HL-60 (cell line): ENCODE measurements around the gene NDUFA8.

Source experiments
- DNase-seq, 2 experiments: peaks; one replicate each; pipeline ENCODE4 v3.0.0-alpha.2; 2010 to 2020; ENCODE audit warnings: low read depth in 1 of 2, low spot score in 1 of 2
- H3K27ac ChIP-seq: fragments of 250-450 bp; sonication (Bioruptor Pico); replicated peaks from 2 replicates; pipeline ENCODE4 v1.5.1; 2020; ENCODE audit warnings: mild to moderate bottlenecking, moderate library complexity
- H3K27me3 ChIP-seq: fragments of 250-450 bp; sonication (Bioruptor Pico); 2 replicates; pipeline ENCODE4 v1.5.1; 2021; ENCODE audit warnings: mild to moderate bottlenecking, moderate library complexity; ENCODE audit not compliant: insufficient read depth, poor library complexity, severe bottlenecking
- H3K4me3 ChIP-seq: replicated peaks from 2 replicates; pipeline ENCODE4 v1.5.1; 2011; ENCODE audit warnings: mild to moderate bottlenecking, control low read depth, low read length; ENCODE audit not compliant: insufficient read depth
- GABPA ChIP-seq: IDR thresholded peaks from 2 replicates; pipeline ENCODE4 v1.6.1; 2012; ENCODE audit warnings: low read depth
- POLR2AphosphoS5 ChIP-seq: IDR thresholded peaks from 2 replicates; pipeline ENCODE4 v1.6.1; 2012; ENCODE audit warnings: low read depth
- REST ChIP-seq: IDR thresholded peaks from 2 replicates; pipeline ENCODE4 v1.6.1; 2012; ENCODE audit warnings: low read depth; ENCODE audit not compliant: insufficient replicate concordance
- SPI1 ChIP-seq: IDR thresholded peaks from 2 replicates; pipeline ENCODE4 v1.6.1; 2012; ENCODE audit warnings: low read depth, mild to moderate bottlenecking, borderline replicate concordance
- TF ChIP-seq, protein P1 (sequence below): IDR thresholded peaks from one replicate; pipeline ENCODE4 v1.5.1; 2011; ENCODE audit warnings: low read length, control low read depth, inconsistent platforms; ENCODE audit not compliant: insufficient read depth

Gene NDUFA8

GRCh38 chr9:122138560-122139268 is 20.9 kb downstream of the NDUFA8 start:
- DNase-seq: no peak

DNA sequence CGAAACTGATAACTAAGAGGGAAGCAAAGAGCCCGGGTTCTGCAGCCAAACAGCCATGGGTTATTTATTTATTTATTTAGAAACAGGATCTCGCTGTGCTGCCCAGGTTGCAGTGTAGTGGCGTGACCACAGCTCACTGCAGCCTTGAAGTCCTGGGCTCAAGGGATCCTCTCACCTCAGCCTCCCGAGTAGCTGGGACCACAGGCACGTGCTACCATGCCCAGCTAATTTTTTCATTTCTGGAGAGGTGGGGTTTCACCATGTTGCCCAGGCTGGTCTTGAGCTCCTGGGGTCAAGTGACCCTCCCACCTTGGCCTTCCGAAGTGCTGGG is 24.1 kb downstream of the NDUFA8 start:
- Histone ChIP-seq H3K27me3 (peaks cover 4% of the 10 kb centered on the region), H3K27ac (no peak overlapping the region), H3K4me3 (no peak overlapping the region)
- no peak for DNase-seq
- TF ChIP-seq POLR2AphosphoS5 (no peak), GABPA (no peak), SPI1 (no peak), REST (no peak)
- TF ChIP-seq, protein P1, sequence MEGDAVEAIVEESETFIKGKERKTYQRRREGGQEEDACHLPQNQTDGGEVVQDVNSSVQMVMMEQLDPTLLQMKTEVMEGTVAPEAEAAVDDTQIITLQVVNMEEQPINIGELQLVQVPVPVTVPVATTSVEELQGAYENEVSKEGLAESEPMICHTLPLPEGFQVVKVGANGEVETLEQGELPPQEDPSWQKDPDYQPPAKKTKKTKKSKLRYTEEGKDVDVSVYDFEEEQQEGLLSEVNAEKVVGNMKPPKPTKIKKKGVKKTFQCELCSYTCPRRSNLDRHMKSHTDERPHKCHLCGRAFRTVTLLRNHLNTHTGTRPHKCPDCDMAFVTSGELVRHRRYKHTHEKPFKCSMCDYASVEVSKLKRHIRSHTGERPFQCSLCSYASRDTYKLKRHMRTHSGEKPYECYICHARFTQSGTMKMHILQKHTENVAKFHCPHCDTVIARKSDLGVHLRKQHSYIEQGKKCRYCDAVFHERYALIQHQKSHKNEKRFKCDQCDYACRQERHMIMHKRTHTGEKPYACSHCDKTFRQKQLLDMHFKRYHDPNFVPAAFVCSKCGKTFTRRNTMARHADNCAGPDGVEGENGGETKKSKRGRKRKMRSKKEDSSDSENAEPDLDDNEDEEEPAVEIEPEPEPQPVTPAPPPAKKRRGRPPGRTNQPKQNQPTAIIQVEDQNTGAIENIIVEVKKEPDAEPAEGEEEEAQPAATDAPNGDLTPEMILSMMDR: no peak

More at GRCh38 chr9:122138560-122139268, 20.9 kb downstream of the NDUFA8 start:
- H3K4me3 ChIP-seq: no peak overlapping the region
- TF ChIP-seq GABPA (no peak), POLR2AphosphoS5 (no peak), REST (no peak)
- TF ChIP-seq, protein P1: no peak
- no peak overlapping the region for H3K27ac ChIP-seq
- no peaks in the 10 kb centered on the region for H3K27me3 ChIP-seq

DNA sequence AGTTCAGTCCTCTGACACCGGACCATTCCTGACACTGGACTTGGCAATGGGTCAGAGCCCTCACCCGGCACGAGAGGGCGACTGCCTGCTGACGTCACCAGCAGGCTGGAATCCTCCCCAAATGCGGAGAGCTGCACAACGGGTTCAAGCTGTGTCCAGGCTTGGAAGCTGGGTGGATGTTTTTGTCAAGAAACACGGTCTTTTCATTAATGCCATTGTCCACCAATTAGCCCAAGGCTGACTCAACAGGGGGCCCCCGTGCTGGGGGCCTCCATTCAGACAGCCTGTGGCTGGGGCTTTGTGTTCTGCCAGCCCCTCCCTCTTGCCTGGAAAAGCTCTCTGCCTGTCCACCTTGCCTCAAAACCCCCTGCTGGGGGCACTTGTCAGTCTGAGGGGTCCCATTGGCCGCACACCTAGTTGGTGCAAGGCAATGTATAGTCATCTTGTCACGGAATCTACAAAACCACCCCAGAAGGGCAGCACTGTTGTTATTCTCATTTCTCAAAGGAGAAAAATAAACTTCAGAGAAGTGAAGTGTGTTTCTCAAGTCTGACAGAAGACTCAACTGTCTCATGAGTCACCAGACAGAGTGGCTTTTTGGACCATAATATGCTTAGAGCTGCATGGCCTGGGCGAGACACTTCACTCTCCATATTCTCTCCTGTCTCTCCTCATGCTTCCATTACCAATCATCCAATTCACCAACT is 24.6 kb downstream of the NDUFA8 start:
- TF ChIP-seq SPI1 (no peak), POLR2AphosphoS5 (no peak), REST (no peak), GABPA (no peak)
- TF ChIP-seq, protein P1: no peak
- H3K4me3 ChIP-seq: no peak overlapping the region
- H3K27ac ChIP-seq: no peak overlapping the region
- DNase-seq: no peak
- H3K27me3 ChIP-seq: peaks cover 4% of the 10 kb centered on the region
